H9 (cell line): ENCODE measurements around the gene F11R. TPM values are rescaled to one million over a fixed set of nuclear protein-coding genes. Genes with fewer than 3 reads are reported as not detected.

Experiments
- DNase-seq: peaks from one replicate; pipeline ENCODE4 v3.0.0-alpha.2; 2017
- H2AFZ ChIP-seq: one replicate; pipeline ENCODE4 v1.6.1; 2013; ENCODE audit warnings: mild to moderate bottlenecking, low read length, control low read depth, moderate library complexity
- H2AK5ac ChIP-seq: 2 replicates; pipeline ENCODE4 v1.6.1; 2013; ENCODE audit warnings: low read length, control low read depth, mixed read lengths; ENCODE audit not compliant: insufficient read length
- H2BK120ac ChIP-seq: one replicate; pipeline ENCODE4 v1.6.1; 2013; ENCODE audit warnings: low read depth, mild to moderate bottlenecking, low read length, control low read depth, inconsistent platforms; ENCODE audit not compliant: poor library complexity, severe bottlenecking
- H2BK12ac ChIP-seq: 2 replicates; pipeline ENCODE4 v1.6.1; 2013; ENCODE audit warnings: low read length, control low read depth, mixed read lengths, low read depth; ENCODE audit not compliant: insufficient read length
- H2BK15ac ChIP-seq: 2 replicates; pipeline ENCODE4 v1.6.1; 2013; ENCODE audit warnings: low read depth, low read length, control low read depth
- H2BK20ac ChIP-seq: one replicate; pipeline ENCODE4 v1.6.1; 2013; ENCODE audit warnings: low read depth, mild to moderate bottlenecking, low read length, control low read depth, inconsistent platforms; ENCODE audit not compliant: poor library complexity, severe bottlenecking
- H2BK5ac ChIP-seq: 2 replicates; pipeline ENCODE4 v1.6.1; 2013; ENCODE audit warnings: low read length, control low read depth, mixed read lengths; ENCODE audit not compliant: insufficient read length
- H3K14ac ChIP-seq: 2 replicates; pipeline ENCODE4 v1.6.1; 2013; ENCODE audit warnings: low read length, control low read depth; ENCODE audit not compliant: insufficient read depth
- H3K18ac ChIP-seq: 2 replicates; pipeline ENCODE4 v1.6.1; 2013; ENCODE audit warnings: low read depth, mild to moderate bottlenecking, mixed read lengths, low read length, control low read depth; ENCODE audit not compliant: insufficient read length
- H3K23ac ChIP-seq: 2 replicates; pipeline ENCODE4 v1.6.1; 2013; ENCODE audit warnings: low read length, control low read depth, mixed read lengths, low read depth; ENCODE audit not compliant: insufficient read length
- H3K23me2 ChIP-seq: 2 replicates; pipeline ENCODE4 v1.6.1; 2013; ENCODE audit warnings: low read depth, mild to moderate bottlenecking, mixed read lengths, low read length, control low read depth; ENCODE audit not compliant: insufficient read length, poor library complexity, severe bottlenecking
- H3K27ac ChIP-seq: 2 replicates; pipeline ENCODE4 v1.5.1; 2013; ENCODE audit warnings: low read length, control low read depth, mixed read lengths, low read depth; ENCODE audit not compliant: insufficient read length
- H3K27me3 ChIP-seq: 2 replicates; pipeline ENCODE4 v1.6.1; 2013; ENCODE audit warnings: low read length, control low read depth, inconsistent platforms; ENCODE audit not compliant: insufficient read depth
- H3K4ac ChIP-seq: 2 replicates; pipeline ENCODE4 v1.6.1; 2013; ENCODE audit warnings: low read depth, mild to moderate bottlenecking, control low read depth, inconsistent platforms, low read length, moderate library complexity
- H3K4me1 ChIP-seq: 2 replicates; pipeline ENCODE4 v1.6.1; 2013; ENCODE audit warnings: low read length, control low read depth, inconsistent platforms; ENCODE audit not compliant: insufficient read depth
- H3K4me2 ChIP-seq: 2 replicates; pipeline ENCODE4 v1.6.1; 2013; ENCODE audit warnings: low read length, control low read depth, mixed read lengths; ENCODE audit not compliant: insufficient read length, insufficient read depth
- H3K56ac ChIP-seq: 2 replicates; pipeline ENCODE4 v1.6.1; 2013; ENCODE audit warnings: low read depth, mild to moderate bottlenecking, mixed read lengths, low read length, control low read depth; ENCODE audit not compliant: insufficient read length
- H3K79me1 ChIP-seq: 2 replicates; pipeline ENCODE4 v1.6.1; 2013; ENCODE audit warnings: low read depth, mild to moderate bottlenecking, moderate library complexity, low read length, control low read depth, inconsistent platforms; ENCODE audit not compliant: insufficient read depth, poor library complexity, severe bottlenecking
- H3K79me2 ChIP-seq: 2 replicates; pipeline ENCODE4 v1.6.1; 2013; ENCODE audit warnings: low read length, control low read depth, inconsistent platforms; ENCODE audit not compliant: insufficient read depth
- H3K9ac ChIP-seq: 2 replicates; pipeline ENCODE4 v1.6.1; 2013; ENCODE audit warnings: low read length, control low read depth, mixed read lengths; ENCODE audit not compliant: insufficient read length; ENCODE audit errors: extremely low read depth
- H3K9me3 ChIP-seq: one replicate; pipeline ENCODE4 v1.6.1; 2013; ENCODE audit warnings: low read depth, low read length, inconsistent platforms; ENCODE audit not compliant: control insufficient read depth
- H3T11ph ChIP-seq: one replicate; pipeline ENCODE4 v1.6.1; 2013; ENCODE audit warnings: mild to moderate bottlenecking, low read length, control low read depth, inconsistent platforms
- H4K20me1 ChIP-seq: one replicate; pipeline ENCODE4 v1.6.1; 2013; ENCODE audit not compliant: control insufficient read depth, insufficient read length, insufficient read depth
- H4K5ac ChIP-seq: 2 replicates; pipeline ENCODE4 v1.6.1; 2013; ENCODE audit warnings: low read depth, mild to moderate bottlenecking, mixed read lengths, low read length, control low read depth; ENCODE audit not compliant: insufficient read length
- H4K8ac ChIP-seq: replicated peaks from 2 replicates; pipeline ENCODE4 v1.6.1; 2013; ENCODE audit warnings: low read length, control low read depth, mixed read lengths, low read depth; ENCODE audit not compliant: insufficient read length
- H4K91ac ChIP-seq: 2 replicates; pipeline ENCODE4 v1.6.1; 2013; ENCODE audit warnings: low read depth, mild to moderate bottlenecking, moderate library complexity, mixed read lengths, low read length, control low read depth; ENCODE audit not compliant: insufficient read length
- H3K27ac Mint-ChIP-seq, 3 experiments: 2 replicates in 2 of 3; 3 replicates in 1 of 3; pipeline ENCODE4 v1.8.0; 2020 to 2021; ENCODE audit warnings: mixed read lengths in 3 of 3, mild to moderate bottlenecking in 1 of 3, moderate library complexity in 1 of 3
- H3K27me3 Mint-ChIP-seq: 2 replicates; pipeline ENCODE4 v1.8.0; 2021; ENCODE audit warnings: low read depth, mild to moderate bottlenecking, moderate library complexity, mixed read lengths
- H3K36me3 Mint-ChIP-seq, 3 experiments: 2 replicates in 2 of 3; 3 replicates in 1 of 3; pipeline ENCODE4 v1.8.0; 2020 to 2021; ENCODE audit warnings: low read depth in 3 of 3, mixed read lengths in 3 of 3; ENCODE audit not compliant: insufficient read depth in 1 of 3
- H3K4me1 Mint-ChIP-seq, 2 experiments: 2 replicates each; pipeline ENCODE4 v1.8.0; 2020; ENCODE audit warnings: mixed read lengths in 2 of 2
- H3K4me3 Mint-ChIP-seq, 2 experiments: 2 replicates in 1 of 2; 3 replicates in 1 of 2; pipeline ENCODE4 v1.8.0; 2020 to 2021; ENCODE audit warnings: mild to moderate bottlenecking in 2 of 2, mixed read lengths in 2 of 2, moderate library complexity in 1 of 2
- H3K9me3 Mint-ChIP-seq, 2 experiments: 2 replicates in 1 of 2; 3 replicates in 1 of 2; pipeline ENCODE4 v1.8.0; 2020; ENCODE audit warnings: mild to moderate bottlenecking in 2 of 2, mixed read lengths in 2 of 2, moderate library complexity in 1 of 2
- CTCF ChIP-seq: fragments of 200-600 bp; sonication (generic); conservative IDR thresholded peaks from 3 replicates; pipeline ENCODE4 v1.8.0; 2021; ENCODE audit warnings: antibody characterized with exemption, mild to moderate bottlenecking
- WGBS: extraction: QIAGEN DNeasy Blood & Tissue Kit; methylation state at CpG from one replicate; pipeline ENCODE4 v1.1.7; 2013; ENCODE audit warnings: missing lambda C conversion rate, low lambda C conversion rate, mixed read lengths; ENCODE audit not compliant: insufficient read length; ENCODE audit errors: extremely low coverage; 5-methylcytosine and 5-hydroxymethylcytosine counted together
- total RNA-seq: library from RNA; stranded (reverse); gene quantifications from 2 replicates; pipeline ENCODE4 v1.2.1, GENCODE V29; 2021

The F11R gene
- total RNA-seq, 1 experiment from 2014 or later: 174 TPM

- H3K18ac ChIP-seq: no peak overlapping the region
- no peak for TF ChIP-seq CTCF
- no peak overlapping the region for H4K8ac ChIP-seq
- no peaks in the 10 kb centered on the region for H3K23me2 ChIP-seq
- no CpG with 5 or more reads among the region's 3 CpGs for WGBS
- H3T11ph ChIP-seq: no peak overlapping the region
- no peak overlapping the region for H3K9ac ChIP-seq
- H3K27me3 Mint-ChIP-seq: no peaks in the 10 kb centered on the region
- no peaks in the 10 kb centered on the region for H3K79me1 ChIP-seq
- no peak overlapping the region for H3K56ac ChIP-seq
- H4K20me1 ChIP-seq: peaks cover 3% of the 10 kb centered on the region
- H3K27ac ChIP-seq: no peak overlapping the region
- H3K14ac ChIP-seq: no peak overlapping the region
- H2AK5ac ChIP-seq: no peak overlapping the region
- peaks cover 29 to 65% (median 61%) of the 10 kb centered on the region in 3 experiments; a peak in 6 of 7 replicates for H3K36me3 Mint-ChIP-seq
- H2BK5ac ChIP-seq: no peak overlapping the region
- no peaks in the 10 kb centered on the region for H3K79me2 ChIP-seq
- no peak overlapping the region for H3K4me3 Mint-ChIP-seq
- no peak overlapping the region for H2AFZ ChIP-seq
- H3K9me3 Mint-ChIP-seq: no peaks in the 10 kb centered on the region
- no peaks in the 10 kb centered on the region for H3K4me1 ChIP-seq
- H3K4me2 ChIP-seq: no peak overlapping the region
- no peak overlapping the region for H3K4ac ChIP-seq
- no peak overlapping the region for H4K91ac ChIP-seq
- H3K23ac ChIP-seq: no peak overlapping the region
- H3K9me3 ChIP-seq: no peaks in the 10 kb centered on the region
- H2BK15ac ChIP-seq: no peak overlapping the region
- no peak overlapping the region for H2BK20ac ChIP-seq
- no peak for DNase-seq
- no peak overlapping the region for H2BK120ac ChIP-seq
- H3K27ac Mint-ChIP-seq: peak overlapping the region in 2 of 3 experiments; percentile 30 to 32; a peak in 2 of 7 replicates
- H4K5ac ChIP-seq: no peak overlapping the region
- peaks cover 4% of the 10 kb centered on the region in 2 experiments; a peak in 3 of 4 replicates for H3K4me1 Mint-ChIP-seq
- no peak overlapping the region for H2BK12ac ChIP-seq
- H3K27me3 ChIP-seq: no peaks in the 10 kb centered on the region
Observed at GRCh38 chr1:160996178-160996577, 24.8 kb downstream of the F11R start.
